ENCODE measurements around the gene ATF6B.

DNA sequence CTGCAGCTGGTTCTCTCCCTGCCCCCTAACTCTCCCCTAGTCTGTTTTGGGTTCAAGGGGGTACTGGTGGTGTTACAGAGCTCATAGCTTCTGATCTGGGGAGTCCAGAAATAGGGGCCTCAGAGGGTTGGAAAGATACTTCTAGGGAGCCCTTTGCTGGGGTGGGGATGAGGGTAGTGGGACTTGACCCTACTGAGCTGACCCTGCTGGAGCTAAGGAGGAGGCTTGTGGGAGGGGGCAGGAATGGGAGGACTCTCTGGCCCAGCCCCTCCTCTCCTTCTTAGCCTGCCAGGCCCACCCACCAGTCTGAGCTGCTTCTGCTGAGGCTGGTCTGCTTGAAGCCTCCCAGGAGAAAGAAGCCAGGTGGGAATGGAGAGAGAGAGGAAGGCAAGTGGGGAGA is 36.2 kb upstream of the ATF6B start, which contains the start of gene EGFL8:
- TF ChIP-seq, protein P1, sequence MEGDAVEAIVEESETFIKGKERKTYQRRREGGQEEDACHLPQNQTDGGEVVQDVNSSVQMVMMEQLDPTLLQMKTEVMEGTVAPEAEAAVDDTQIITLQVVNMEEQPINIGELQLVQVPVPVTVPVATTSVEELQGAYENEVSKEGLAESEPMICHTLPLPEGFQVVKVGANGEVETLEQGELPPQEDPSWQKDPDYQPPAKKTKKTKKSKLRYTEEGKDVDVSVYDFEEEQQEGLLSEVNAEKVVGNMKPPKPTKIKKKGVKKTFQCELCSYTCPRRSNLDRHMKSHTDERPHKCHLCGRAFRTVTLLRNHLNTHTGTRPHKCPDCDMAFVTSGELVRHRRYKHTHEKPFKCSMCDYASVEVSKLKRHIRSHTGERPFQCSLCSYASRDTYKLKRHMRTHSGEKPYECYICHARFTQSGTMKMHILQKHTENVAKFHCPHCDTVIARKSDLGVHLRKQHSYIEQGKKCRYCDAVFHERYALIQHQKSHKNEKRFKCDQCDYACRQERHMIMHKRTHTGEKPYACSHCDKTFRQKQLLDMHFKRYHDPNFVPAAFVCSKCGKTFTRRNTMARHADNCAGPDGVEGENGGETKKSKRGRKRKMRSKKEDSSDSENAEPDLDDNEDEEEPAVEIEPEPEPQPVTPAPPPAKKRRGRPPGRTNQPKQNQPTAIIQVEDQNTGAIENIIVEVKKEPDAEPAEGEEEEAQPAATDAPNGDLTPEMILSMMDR (IDR thresholded peaks at IDR 0.05; ENCODE audit: low read depth, low read length): no peak
- TF ChIP-seq EZH2phosphoT487 (IDR thresholded peaks at IDR 0.05; ENCODE audit: low read depth): no peak
